GM18907 (cell line): Measurements from ENCODE around the gene ISOC2.

Experiments
- ATAC-seq: cut with Tn5 transposase; IDR thresholded peaks from one replicate; pipeline ENCODE4 v1.9.1; 2021; ENCODE audit warnings: mild to moderate bottlenecking, moderate library complexity; ENCODE audit not compliant: unreplicated experiment

Gene ISOC2

DNA sequence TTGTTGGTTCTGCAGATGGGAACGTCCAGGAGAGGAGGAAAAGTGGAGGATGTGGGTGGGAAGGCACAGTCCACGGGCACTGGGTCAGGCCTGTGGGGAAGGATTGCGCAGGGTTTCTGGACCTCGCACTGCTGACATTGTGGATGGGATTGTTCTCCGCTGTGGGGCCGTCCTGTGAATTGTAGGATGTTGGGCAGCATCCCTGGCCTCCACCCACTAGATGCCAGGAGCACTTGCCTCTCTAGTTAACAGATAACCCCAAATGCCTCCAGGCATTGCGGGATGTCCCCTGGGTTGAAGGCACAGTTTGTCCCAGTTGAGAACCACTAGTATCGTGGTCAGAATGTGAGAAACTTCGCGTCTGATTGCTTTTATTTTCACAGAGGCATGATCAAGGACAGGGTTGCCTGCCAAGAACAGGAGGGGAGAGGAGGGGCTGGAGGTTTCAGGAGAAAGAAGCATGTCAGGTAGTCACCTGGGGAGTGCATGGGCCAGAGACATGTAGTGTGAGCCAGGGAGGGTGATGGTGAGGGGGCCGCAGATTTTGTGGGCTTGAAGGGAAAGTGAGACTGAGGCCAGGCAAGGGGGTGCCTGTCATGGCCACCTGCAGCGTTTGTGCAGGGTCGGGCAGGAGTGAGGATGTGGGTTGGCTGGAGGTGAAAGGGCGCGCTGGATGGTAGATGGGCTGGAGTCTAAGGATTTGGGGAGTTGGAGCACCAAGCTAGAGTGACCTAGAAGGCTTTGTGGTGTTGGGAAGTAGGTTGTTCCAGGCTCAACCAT, 18.2 kb upstream of the ISOC2 start:
- no peak for ATAC-seq

DNA sequence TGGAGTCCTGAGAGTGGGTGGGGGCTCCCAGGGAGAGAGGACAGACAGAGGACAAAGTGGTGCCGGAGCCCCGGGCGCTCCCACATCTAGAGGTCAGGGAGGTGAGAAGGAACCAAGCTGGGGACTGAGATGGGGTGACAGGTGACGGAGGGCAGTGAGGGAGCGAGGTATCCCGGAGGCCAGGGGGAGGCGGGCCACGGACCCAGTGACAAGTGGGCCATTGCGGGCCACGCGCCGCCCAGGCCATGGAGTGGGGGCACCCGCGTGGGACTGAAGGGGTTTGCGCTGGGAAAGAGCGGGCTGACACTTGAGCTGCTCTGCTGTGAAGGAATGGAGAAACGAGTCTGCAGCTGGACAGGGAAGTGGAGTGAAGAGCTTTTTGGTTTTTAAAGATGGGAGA, 17.6 kb upstream of the ISOC2 start:
- no peak for ATAC-seq

- no peak for ATAC-seq
These were observed 16.9 kb upstream of the ISOC2 start for GRCh38 chr19:55478364-55478763.

DNA sequence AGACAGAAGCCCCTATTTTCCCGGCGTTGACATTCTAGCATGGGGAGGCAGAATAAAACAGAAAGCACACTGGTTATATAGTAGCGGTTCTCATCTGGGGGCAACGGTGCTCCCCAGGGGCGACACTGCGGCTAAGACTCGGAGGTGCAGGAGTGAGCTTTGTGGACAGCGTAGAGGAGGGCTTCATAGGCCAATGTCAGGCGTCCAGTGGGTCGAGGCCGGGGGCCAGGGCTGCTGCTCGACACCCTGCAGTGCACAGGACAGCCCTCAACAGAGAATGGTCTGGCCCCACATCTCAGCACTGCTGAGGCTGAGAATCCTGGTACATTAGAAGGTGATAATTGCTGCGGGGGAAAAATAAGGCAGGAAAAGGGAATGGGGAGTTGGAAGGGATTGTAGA, 16.5 kb upstream of the ISOC2 start:
- no peak for ATAC-seq

DNA sequence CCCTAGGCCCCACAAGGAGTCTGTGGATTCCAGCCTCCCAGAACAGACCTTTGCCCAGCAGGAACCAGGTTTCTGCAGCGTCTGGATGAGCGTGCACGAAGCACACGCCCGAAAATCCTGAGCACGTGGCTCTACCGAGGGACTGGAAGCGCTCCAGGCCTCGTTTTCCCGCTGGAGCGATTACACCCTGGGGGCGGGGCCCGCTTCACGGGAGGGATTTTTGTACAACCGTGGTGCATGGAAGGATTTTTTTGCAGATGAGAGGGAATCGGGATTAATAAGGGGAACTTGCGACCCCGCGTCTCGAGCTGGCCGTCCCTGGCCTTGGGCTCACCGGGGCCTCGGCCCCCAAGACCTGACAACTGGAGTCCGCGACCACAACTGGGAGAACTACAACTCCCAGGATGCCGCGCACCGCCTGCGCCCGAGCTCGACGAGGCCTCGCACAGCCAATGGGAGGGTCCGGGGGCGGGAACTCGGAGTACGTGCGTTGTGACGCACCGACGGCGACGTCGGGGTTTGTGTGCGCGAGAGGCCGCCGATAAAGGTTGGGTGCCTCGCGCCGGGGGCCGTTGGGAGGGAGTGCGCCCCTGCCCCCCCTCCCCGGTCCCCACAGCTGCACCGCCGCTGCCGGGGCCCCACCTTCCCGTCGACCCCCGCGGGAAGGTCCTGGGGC, 14.8 kb upstream of the ISOC2 start, which contains the start of gene ZNF628:
Gene ZNF628, plus strand, starts transcription at position 518 of the 676 bp plus-strand sequence. CDS start 3,294 bp downstream, outside the sequence.
- ATAC-seq: peak; percentile 88

DNA sequence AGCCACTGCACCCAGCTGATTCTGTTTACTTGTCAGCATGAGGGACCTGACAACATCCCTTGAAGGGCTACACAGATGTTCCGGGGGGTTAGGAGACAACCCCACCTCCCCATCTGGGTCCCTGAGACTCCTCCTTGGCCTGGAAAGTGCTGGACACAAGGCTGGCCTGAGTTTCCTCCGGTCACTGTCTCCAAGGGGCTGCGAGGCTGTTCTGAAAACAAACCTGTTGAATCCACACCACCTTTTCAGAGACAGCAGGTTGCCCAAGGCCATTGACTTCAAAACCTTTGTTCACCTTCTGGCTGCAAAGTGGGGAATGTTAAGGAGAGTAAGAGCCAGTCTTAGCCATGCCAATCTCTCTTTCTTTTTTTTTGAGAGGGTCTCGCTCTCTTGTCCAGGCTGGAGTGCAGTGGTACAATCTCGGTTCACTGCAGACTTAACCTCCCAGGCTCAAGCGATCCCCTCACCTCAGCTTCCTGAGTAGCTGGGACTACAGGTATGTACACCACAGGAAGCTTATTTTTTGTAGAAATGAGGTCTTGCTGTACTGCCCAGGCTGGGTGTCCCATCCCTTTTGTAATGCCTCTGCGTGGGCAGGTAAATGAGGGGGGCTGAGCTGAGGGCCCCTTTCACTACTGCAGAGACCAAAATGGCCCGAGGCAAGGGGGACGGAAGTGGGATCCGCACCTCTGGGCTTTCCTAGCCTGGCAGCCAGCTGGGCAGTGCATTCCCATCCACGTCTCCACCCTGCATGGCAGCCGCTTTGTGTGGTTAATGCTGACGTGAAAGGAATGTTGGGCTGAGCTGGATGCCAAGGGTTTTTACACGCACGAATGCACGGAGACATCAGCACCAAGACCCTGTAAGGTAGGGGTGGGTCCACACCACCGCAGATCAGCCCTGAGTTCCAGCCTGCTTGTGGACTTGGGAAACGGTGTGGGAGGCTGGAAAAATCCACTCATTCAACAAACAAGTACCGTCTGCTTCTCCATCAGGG, 13.1 kb upstream of the ISOC2 start:
- no peak for ATAC-seq

DNA sequence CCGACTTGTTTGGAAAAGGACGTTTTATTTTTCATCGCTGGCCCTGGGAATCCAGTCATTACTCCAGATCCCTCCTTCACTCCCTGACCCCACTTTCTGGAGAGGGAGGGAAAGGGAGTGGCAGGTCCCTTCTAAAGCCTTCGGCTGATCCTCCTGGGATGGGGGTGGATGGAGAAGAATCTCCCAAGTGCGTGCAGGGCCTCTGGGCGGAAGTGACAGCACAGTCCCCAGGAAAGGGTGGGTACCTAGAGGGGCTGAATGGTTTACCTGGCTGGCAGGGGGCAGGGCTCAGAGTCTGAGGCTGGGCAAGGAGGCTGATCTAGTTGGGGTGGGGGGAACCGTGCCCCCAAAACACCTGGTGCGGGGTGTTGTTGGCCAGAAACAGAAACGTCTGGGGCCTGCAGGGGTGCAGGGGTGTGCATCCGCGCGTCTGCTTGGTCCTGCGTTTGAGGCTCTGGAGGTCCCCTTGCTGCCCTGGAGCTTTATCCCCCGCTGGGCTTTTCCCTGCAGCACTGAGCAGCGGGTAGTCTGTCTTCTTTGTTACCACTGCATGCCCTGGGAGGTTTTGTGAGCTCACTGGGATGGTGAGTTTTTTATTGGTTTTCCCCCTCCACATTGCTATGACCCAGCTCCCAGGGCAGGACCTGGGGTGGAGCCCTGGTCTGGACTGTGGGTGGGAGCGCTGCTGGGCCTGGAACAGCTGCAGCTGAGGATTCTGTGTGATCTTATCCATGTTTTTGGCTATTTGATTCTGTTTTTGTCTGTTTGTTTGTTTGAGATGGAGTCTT, 12.0 kb upstream of the ISOC2 start:
- no peak for ATAC-seq

GRCh38 chr19:55472463-55472862, 11.0 kb upstream of the ISOC2 start:
- ATAC-seq: no peak

- no peak for ATAC-seq
These were observed 9.8 kb upstream of the ISOC2 start for GRCh38 chr19:55471266-55471665.

DNA sequence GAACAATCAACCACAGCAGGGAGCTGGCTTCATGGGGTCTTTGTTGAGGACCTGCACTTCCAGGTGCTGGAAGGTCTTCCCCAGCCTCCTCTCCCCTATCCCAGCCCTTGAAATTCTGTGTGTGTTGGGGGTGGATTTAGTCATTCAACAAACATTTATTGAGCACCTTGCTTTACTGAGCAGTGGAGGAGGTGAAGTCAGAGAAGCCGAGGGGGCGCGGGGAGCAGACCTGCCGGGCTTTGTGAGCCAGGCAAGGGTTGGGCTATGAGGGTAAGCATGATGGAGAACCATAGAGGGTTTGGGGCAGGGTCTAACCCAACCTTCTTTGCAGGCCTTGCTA, 6.6 kb upstream of the ISOC2 start:
- ATAC-seq: no peak

DNA sequence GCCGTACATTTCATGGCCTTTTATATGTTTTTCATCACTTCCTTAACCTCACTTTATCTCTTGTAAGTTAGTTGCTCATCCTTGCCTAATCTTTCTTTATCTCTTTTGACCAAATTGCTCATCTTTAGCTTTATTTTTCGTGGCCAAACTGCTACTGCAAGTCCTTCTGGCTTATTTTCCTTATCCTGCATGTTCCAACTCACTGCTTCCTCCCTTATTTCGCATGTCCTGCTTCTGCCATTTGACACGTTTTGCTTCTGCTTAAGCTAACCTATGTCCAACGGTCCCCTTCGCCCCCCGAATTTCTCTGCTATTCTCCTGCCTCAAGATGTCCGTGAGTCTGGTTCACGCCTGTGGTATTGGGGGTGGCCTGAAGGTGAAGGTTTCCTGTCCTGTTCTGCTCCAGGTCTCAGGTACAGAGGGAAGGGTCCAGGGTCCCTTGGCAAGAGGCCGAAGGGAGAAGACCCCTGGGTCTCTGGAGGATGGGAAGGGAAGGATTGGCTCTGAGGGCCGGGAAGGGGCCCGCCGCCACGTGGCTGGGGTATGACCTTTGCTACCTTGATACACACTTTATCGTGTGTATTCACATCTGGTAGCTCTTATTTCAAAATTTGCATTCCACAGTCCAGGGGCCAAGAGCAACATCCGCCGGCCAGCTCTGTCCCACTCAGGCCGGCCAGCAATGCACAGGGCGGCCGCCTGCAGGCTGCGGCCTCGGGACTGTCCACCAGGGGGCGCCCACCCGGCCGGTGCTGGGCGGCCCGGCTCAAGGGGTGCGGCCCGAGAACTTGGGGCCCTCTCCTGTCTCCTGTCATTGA, 6.0 kb upstream of the ISOC2 start:
- peak; percentile 52 for ATAC-seq

GRCh38 chr19:55466241-55466614, 4.8 kb upstream of the ISOC2 start:
- ATAC-seq: no peak

- no peak for ATAC-seq
These were observed 4.2 kb upstream of the ISOC2 start for GRCh38 chr19:55465460-55466240.

DNA sequence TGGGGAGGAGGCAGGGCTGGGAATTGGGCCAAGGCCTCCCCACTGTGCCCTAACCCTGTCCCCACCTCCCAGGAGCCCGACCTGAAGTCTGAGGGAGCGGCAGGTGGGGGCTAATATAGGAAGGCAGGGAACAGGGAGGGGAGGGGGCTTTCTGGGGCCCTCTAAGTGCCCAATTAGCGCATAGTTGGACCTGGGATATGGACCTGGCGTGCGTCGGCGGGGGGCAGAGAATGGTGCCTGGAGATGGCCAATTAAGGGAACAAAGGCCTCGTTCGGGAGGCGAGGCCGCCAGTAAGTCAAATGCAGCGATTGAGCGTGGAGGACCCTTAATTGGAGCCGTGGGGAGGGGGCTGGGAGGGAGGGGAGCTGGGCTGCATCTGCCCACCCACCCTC, 3.2 kb upstream of the ISOC2 start, which contains the start of gene C19orf85:
Gene C19orf85, minus strand, starts transcription at position 90 of the 393 bp plus-strand sequence. CDS start 197 bp downstream, outside the sequence.
- no peak for ATAC-seq

DNA sequence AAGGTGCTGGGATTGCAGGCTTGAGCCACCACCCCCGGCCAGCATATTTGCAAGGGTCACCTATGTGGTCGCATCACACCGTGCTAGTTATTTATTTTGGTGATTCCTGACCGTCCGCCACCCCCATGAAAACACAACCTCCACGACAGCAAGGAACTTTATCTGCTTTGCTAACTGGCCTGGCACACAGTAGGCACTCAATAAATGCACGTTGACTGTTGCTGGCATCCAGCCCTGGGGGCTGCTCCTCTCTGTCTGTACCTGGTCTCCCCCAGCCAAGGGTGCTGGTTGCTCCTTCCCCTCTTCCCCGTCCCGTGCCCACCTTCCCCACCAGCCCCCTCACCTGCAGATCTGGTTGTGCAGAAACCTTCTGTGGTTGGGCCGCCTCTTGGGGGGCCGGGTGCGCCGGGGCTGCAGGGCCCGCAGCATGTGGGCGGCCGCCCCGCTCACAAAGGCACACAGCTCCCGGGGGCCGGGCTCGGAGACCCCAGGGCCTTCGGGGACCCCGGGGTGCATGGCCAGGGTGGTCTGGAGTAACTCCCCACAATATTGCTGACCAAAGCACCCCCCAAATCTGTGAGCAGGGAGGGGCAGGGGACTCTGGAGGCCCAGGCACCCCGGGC, 2.7 kb upstream of the ISOC2 start:
- ATAC-seq: no peak

DNA sequence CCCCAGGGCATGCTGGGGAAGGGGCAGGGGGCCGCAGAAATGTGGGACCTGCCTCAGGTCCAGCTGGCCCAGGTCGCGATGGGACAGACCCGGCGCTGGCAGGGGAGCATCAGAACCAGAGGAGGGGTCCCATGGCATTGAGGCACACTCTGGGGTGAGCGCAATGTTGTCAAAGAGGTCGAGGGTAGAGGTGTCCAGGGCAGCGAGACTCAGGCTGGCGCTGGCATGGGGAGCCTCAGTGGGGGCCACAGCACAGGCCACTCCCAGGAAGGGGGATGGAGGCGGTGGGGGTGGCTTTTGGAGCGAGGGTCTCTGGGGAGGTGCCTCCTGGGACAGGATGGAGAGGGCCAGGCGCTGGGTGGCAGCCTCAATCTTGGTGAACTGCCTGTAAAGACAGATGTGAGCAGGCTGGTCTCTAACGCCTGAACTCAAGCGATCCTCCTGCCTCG, 2.2 kb upstream of the ISOC2 start:
- ATAC-seq: no peak

GRCh38 chr19:55462722-55463121, 1.3 kb upstream of the ISOC2 start:
- ATAC-seq: no peak

DNA sequence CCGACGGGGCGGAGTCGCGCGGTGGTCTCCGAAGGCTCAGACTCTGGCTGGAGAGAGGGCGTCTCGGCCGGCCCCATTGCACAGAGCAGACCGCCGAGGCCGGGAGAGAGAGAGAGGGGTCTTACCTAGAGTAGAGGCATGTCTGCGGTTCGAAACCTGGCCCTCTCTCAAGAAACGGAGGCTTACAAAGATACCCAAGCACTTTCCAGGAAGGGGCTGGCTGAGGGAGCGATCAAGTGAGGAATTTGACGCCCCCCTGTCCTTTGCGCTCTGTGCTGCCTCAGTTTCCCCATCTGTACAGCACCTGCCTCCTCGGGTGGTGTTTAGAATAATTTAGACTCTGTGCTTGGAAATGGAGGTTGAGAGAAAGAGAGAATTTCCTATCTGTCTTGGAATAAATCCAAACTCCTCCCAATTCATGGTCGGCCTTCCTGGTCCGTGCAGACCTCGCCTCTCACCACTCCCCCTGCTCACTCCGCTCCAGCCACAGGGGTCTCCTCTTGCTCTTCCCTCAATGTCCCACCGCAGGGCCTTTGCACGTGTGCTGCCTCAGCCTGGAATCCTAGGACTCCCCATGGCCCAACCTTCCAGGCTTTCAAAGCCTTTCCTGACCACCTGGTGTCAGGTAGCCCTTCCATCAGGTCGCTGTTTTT, 658 bp upstream of the ISOC2 start:
- no peak for ATAC-seq
